Naive thymus-derived CD8-positive, alpha-beta T cell (primary cell): ENCODE results near the gene HYAL1. TPM values are rescaled to one million over a fixed set of nuclear protein-coding genes. Genes with fewer than 3 reads are reported as not detected.
"Not testable (repeated sequence)": the region's sequence is repeated elsewhere in the genome, so short reads cannot be mapped to it uniquely, and the experiment has no call there.

ENCODE experiments used
- ATAC-seq, 2 donors: fragments of 150-1000 bp; cut with Tn5 transposase in 1 of 2; sonication (Bioruptor Pico), chemical (Tn5 transposase) in 1 of 2; 1 replicate in 1 of 2; 2 replicates in 1 of 2; pipeline ENCODE4 v1.10.0; 2021; ENCODE audit warnings: mild to moderate bottlenecking in 2 of 2, moderate library complexity in 2 of 2
- POLR2A ChIA-PET: fragments of 350-600 bp; sonication (Branson Sonifier 250); formaldehyde crosslinking; loops from one replicate; lab custom pipeline; 2021; ENCODE audit warnings: antibody characterized with exemption; lab: Charles Lee
- DNase-seq, 10 donors: peaks; one replicate each; pipeline versions ENCODE4 v3.0.0 to v3.0.0-alpha.2; 2020 to 2022
- H3K27ac Mint-ChIP-seq, 10 donors: one replicate each; pipeline ENCODE4 v1.8.0; 2020 to 2022; ENCODE audit warnings: mild to moderate bottlenecking in 10 of 10, mixed read lengths in 10 of 10, moderate library complexity in 4 of 10, inconsistent platforms in 1 of 10
- H3K27me3 Mint-ChIP-seq, 5 donors: one replicate each; pipeline ENCODE4 v1.8.0; 2021 to 2022; ENCODE audit warnings: mixed read lengths in 5 of 5
- H3K36me3 Mint-ChIP-seq, 3 donors: one replicate each; pipeline ENCODE4 v1.8.0; 2020 to 2022; ENCODE audit warnings: mixed read lengths in 3 of 3, mild to moderate bottlenecking in 2 of 3, inconsistent platforms in 1 of 3
- H3K4me1 Mint-ChIP-seq, 4 donors: one replicate each; pipeline ENCODE4 v1.8.0; 2021 to 2022; ENCODE audit warnings: mixed read lengths in 4 of 4
- H3K4me3 Mint-ChIP-seq, 10 donors: one replicate each; pipeline ENCODE4 v1.8.0; 2020 to 2022; ENCODE audit warnings: mild to moderate bottlenecking in 10 of 10, mixed read lengths in 10 of 10, moderate library complexity in 6 of 10, inconsistent platforms in 1 of 10
- H3K9me3 Mint-ChIP-seq, 9 donors: one replicate each; pipeline ENCODE4 v1.8.0; 2020 to 2022; ENCODE audit warnings: mixed read lengths in 9 of 9, mild to moderate bottlenecking in 3 of 9, inconsistent platforms in 1 of 9, moderate library complexity in 1 of 9
- polyA plus RNA-seq, 3 donors: library from polyadenylated mRNA; unstranded; fragments of 300-500 nt; fragmentation: Illumina TruSeq; gene quantifications; one replicate each; pipeline ENCODE4 v1.2.3, GENCODE V29; 2021
- total RNA-seq, 8 experiments: library from RNA in 2 of 8; stranded (reverse) in 2 of 8; gene quantifications; one replicate each; pipeline ENCODE4 v1.2.3 and lab custom pipeline; 2021 to 2026

HYAL1 gene
- total and polyA plus RNA-seq, 5 experiments from 2014 or later: 0.16 to 0.75 (median 0.47) TPM; not detected in 1

- POLR2A ChIA-PET: interaction anchor here (0.8 to 2.4 kb wide), 4 partner anchors 12 to 49 kb away, joined by 3 to 10 read pairs (median 4); partner anchors contain the start of genes HYAL3 and NAA80
- no peak for DNase-seq
- Mint-ChIP-seq H3K36me3 (no peaks in the 10 kb centered on the region), H3K27ac (no peak overlapping the region), H3K9me3 (no peaks in the 10 kb centered on the region), H3K27me3 (peaks cover 13 to 42% (median 21%) of the 10 kb centered on the region in 5 donors), H3K4me1 (peaks cover 16 to 29% (median 27%) of the 10 kb centered on the region in 4 donors), H3K4me3 (peak overlapping the region; percentile 47 to 78 (median 67))
- ATAC-seq: no peak
Measured at GRCh38 chr3:50275141-50275995, 28.0 kb downstream of the HYAL1 start.

DNA sequence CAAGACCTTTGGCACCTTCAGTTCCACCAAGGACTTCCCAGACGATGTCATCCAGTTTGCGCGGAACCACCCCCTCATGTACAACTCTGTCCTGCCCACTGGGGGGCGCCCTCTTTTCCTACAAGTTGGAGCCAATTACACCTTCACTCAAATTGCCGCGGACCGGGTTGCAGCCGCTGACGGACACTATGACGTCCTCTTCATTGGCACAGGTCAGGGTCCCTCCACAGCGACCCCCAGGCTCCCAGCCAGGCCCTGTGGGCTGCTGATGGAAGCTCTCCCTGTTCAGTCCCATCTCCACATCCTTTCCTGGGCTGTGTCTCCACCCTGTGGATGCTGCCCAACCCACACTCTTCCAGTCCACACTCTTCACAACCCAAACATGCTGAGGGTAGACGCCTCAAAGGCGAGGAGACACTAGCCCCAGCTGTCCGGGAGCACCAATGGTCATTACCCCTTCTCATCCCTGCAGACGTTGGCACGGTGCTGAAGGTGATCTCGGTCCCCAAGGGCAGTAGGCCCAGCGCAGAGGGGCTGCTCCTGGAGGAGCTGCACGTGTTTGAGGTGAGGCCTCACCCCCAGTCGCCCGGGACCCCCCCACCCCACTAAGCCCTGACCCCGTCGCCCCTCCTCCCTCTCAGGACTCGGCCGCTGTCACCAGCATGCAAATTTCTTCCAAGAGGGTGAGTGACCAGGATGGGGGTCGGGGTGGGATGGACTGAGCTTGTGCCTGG, 28.8 kb downstream of the HYAL1 start:
- POLR2A ChIA-PET: interaction anchor here (0.8 to 2.4 kb wide), 3 partner anchors 24 to 50 kb away, joined by 3 to 10 read pairs (median 3); partner anchors contain the start of genes HYAL3 and NAA80
- DNase-seq (peak; percentile 54 to 84 (median 66)), ATAC-seq (peak; percentile 41 to 54)
- no peaks in the 10 kb centered on the region for H3K36me3 Mint-ChIP-seq
- H3K4me1 Mint-ChIP-seq: peaks cover 16 to 29% (median 27%) of the 10 kb centered on the region in 4 donors
- peak overlapping the region in 9 of 10 donors; percentile 24 to 76 (median 66) for H3K4me3 Mint-ChIP-seq
- H3K27me3 Mint-ChIP-seq: peaks cover 13 to 45% (median 21%) of the 10 kb centered on the region in 5 donors
- H3K9me3 Mint-ChIP-seq: no peaks in the 10 kb centered on the region
- peak overlapping the region in 6 of 10 donors; percentile 3 to 72 (median 48) for H3K27ac Mint-ChIP-seq

DNA sequence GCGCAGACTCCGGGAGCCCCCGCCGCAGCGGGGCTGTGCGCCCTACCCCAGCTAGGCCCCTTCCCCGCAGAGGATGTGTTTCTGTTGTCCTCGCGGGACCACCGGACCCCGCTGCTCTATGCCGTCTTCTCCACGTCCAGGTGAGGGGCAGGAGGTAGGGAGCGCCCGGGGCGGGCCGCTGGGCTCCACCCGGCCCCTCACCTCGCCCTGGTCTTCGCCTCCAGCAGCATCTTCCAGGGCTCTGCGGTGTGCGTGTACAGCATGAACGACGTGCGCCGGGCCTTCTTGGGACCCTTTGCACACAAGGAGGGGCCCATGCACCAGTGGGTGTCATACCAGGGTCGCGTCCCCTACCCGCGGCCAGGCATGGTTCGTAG, 29.7 kb downstream of the HYAL1 start:
- Mint-ChIP-seq H3K4me1 (peaks cover 16 to 29% (median 27%) of the 10 kb centered on the region in 4 donors), H3K27me3 (peaks cover 13 to 49% (median 22%) of the 10 kb centered on the region in 5 donors), H3K27ac (peak overlapping the region in 1 of 10 donors; percentile 72), H3K9me3 (no peaks in the 10 kb centered on the region), H3K4me3 (peak overlapping the region in 1 of 10 donors; percentile 76), H3K36me3 (no peaks in the 10 kb centered on the region)
- peak in 1 of 10 donors; percentile 16 for DNase-seq
- POLR2A ChIA-PET: interaction anchor here (2.4 to 2.9 kb wide), 2 partner anchors 25 to 80 kb away, joined by 10 to 12 read pairs; partner anchors contain the start of genes HYAL3 and NAA80
- no peak for ATAC-seq

- peak overlapping the region in 6 of 10 donors; percentile 37 to 79 (median 72) for H3K27ac Mint-ChIP-seq
- no peaks in the 10 kb centered on the region for H3K36me3 Mint-ChIP-seq
- ATAC-seq (peak; percentile 84 to 87), DNase-seq (peak; percentile 65 to 90 (median 82))
- peak overlapping the region in 9 of 10 donors; percentile 52 to 84 (median 72) for H3K4me3 Mint-ChIP-seq
- POLR2A ChIA-PET: interaction anchor here (1.0 to 2.9 kb wide), 4 partner anchors 26 to 80 kb away, joined by 4 to 12 read pairs (median 9); partner anchors contain the start of genes HYAL3 and NAA80
- H3K27me3 Mint-ChIP-seq: peaks cover 13 to 55% (median 25%) of the 10 kb centered on the region in 5 donors
- H3K4me1 Mint-ChIP-seq: peaks cover 16 to 29% (median 27%) of the 10 kb centered on the region in 4 donors
- H3K9me3 Mint-ChIP-seq: no peaks in the 10 kb centered on the region
Measured at GRCh38 chr3:50272911-50273688, 30.3 kb downstream of the HYAL1 start.

DNA sequence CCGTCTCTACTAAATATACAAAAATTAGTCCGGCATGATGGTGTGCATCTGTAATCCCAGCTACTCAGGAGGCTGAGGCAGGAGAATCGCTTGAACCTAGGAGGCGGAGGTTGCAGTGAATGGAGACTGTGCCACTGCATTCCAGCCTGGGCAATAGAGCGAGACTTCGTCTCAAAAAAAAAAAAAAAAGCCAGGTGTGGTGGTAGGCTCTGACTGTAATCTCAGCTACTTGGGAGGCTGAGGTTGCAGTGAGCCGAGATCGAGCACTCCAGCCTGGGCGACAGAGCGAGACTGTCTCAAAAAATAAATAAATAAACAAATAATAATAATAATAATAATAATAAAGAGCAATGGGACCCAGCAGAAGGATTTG, 30.9 kb downstream of the HYAL1 start:
- POLR2A ChIA-PET: interaction anchor here (1.0 to 2.9 kb wide), 4 partner anchors 12 to 79 kb away, joined by 4 to 12 read pairs (median 8); no protein-coding TSS in a partner anchor
- Mint-ChIP-seq H3K27ac (peak overlapping the region in 1 of 10 donors; percentile 57), H3K27me3 (peaks cover 13 to 53% (median 28%) of the 10 kb centered on the region in 5 donors), H3K4me3 (peak overlapping the region in 3 of 10 donors; percentile 74 to 84 (median 74)), H3K4me1 (peaks cover 16 to 29% (median 27%) of the 10 kb centered on the region in 4 donors)
- not testable (repeated sequence) for DNase-seq, ATAC-seq, H3K36me3 Mint-ChIP-seq, H3K9me3 Mint-ChIP-seq

DNA sequence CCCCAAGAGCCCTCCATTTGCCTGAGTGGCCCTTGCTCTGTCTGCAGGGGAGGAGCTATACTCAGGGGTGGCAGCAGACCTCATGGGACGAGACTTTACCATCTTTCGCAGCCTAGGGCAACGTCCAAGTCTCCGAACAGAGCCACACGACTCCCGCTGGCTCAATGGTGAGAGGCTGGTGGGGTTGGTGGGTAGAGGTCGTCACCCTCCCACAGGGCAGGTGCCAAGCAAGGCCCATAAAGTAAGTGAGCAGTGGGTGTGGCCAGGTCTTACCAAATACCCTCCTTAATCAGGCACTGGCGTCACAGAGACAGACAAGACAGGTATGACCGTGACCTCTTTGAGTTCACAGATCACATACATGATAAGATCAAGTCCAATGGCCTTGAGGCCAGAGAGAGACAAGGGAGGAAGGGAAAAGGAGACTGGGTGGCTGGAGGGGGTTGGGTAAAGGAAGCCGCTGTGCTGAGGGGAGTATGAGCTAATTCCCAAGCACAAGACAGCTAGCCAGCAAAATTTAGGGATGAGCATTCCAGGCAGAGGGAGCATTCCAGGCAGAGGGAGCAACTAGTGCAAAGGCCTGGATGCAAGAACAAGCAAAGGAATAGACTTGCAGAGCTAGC, 31.9 kb downstream of the HYAL1 start:
- Mint-ChIP-seq H3K36me3 (no peaks in the 10 kb centered on the region), H3K27me3 (peaks cover 13 to 53% (median 28%) of the 10 kb centered on the region in 5 donors), H3K9me3 (no peaks in the 10 kb centered on the region), H3K27ac (peak overlapping the region in 1 of 10 donors; percentile 27), H3K4me1 (peaks cover 16 to 29% (median 27%) of the 10 kb centered on the region in 4 donors), H3K4me3 (no peak overlapping the region)
- no peak for DNase-seq
- POLR2A ChIA-PET: interaction anchor here (0.6 to 2.9 kb wide), 5 partner anchors 11 to 78 kb away, joined by 3 to 12 read pairs (median 7); no protein-coding TSS in a partner anchor
- ATAC-seq: no peak

DNA sequence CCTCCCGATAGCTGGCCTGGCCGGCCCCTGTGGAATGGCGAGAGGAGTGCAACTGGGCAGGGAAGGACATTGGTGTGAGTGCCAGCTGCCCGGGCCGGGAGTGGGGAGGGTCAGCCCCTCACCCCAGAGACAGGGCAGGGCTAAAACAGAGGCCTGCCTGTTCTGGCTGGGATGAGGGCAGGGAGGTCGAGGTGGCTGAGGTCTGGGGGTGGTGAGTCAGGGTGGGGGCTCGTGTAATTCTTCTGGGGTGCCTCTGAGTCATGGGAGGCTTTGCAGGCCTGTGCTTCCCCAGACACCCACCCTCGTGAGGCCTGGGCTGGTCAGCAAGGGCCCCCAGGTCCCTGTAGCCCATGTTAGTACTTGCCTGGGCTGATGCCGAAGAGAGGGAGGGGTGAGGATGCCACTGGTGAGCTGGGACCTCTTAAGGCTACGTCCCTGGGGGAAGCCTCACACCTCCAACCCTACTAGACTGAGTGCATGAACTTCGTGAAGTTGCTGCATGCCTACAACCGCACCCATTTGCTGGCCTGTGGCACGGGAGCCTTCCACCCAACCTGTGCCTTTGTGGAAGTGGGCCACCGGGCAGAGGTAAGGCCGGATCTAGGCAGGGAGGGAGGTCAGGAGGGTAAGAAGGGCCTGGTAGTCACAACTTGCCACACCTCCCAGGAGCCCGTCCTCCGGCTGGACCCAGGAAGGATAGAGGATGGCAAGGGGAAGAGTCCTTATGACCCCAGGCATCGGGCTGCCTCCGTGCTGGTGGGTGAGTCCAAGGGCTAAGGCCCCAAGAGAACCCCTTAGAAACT, 32.8 kb downstream of the HYAL1 start:
- ATAC-seq: no peak
- H3K27me3 Mint-ChIP-seq: peaks cover 11 to 49% (median 26%) of the 10 kb centered on the region in 5 donors
- no peaks in the 10 kb centered on the region for H3K36me3 Mint-ChIP-seq
- H3K4me3 Mint-ChIP-seq: no peak overlapping the region
- H3K27ac Mint-ChIP-seq: peak overlapping the region in 1 of 10 donors; percentile 73
- no peaks in the 10 kb centered on the region for H3K9me3 Mint-ChIP-seq
- peaks cover 11 to 24% (median 21%) of the 10 kb centered on the region in 4 donors for H3K4me1 Mint-ChIP-seq
- DNase-seq: no peak
- POLR2A ChIA-PET: interaction anchor here (0.6 to 2.3 kb wide), 3 partner anchors 11 to 44 kb away, joined by 3 to 8 read pairs (median 7); no protein-coding TSS in a partner anchor

- H3K4me1 Mint-ChIP-seq: peaks cover 9 to 18% (median 16%) of the 10 kb centered on the region in 4 donors
- peaks cover 9 to 43% (median 23%) of the 10 kb centered on the region in 5 donors for H3K27me3 Mint-ChIP-seq
- H3K27ac Mint-ChIP-seq: no peak overlapping the region
- DNase-seq (no peak), ATAC-seq (no peak)
- H3K9me3 Mint-ChIP-seq: no peaks in the 10 kb centered on the region
- POLR2A ChIA-PET: no interaction called here
- no peaks in the 10 kb centered on the region for H3K36me3 Mint-ChIP-seq
- H3K4me3 Mint-ChIP-seq: no peak overlapping the region
Measured at GRCh38 chr3:50269977-50270413, 33.4 kb downstream of the HYAL1 start.

DNA sequence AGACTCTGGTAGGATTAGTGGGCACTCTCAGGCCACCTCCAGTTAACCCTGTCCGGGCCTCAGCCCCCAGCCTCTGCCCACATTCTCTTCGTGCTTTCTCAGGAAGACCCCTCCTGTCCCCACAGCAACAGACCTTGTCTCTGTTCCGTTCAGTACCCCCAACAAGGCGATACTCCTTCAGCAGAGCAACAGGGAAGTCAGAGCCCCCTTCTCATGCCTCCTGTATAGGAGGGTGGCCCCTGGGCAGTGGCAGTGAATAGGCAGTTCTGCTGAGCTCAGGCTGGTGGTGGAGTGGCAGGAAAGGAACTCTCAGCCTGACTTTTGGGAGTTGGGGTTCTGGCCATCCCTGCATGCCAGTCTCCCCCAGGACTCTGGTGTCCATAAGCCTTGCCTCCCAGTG, 33.9 kb downstream of the HYAL1 start:
- POLR2A ChIA-PET: no interaction called here
- ATAC-seq (no peak), DNase-seq (no peak)
- H3K4me3 Mint-ChIP-seq: no peak overlapping the region
- peaks cover 7 to 14% (median 12%) of the 10 kb centered on the region in 4 donors for H3K4me1 Mint-ChIP-seq
- peak overlapping the region in 1 of 10 donors; percentile 33 for H3K27ac Mint-ChIP-seq
- no peaks in the 10 kb centered on the region for H3K9me3 Mint-ChIP-seq
- peaks cover 7 to 38% (median 20%) of the 10 kb centered on the region in 5 donors for H3K27me3 Mint-ChIP-seq
- H3K36me3 Mint-ChIP-seq: no peaks in the 10 kb centered on the region

DNA sequence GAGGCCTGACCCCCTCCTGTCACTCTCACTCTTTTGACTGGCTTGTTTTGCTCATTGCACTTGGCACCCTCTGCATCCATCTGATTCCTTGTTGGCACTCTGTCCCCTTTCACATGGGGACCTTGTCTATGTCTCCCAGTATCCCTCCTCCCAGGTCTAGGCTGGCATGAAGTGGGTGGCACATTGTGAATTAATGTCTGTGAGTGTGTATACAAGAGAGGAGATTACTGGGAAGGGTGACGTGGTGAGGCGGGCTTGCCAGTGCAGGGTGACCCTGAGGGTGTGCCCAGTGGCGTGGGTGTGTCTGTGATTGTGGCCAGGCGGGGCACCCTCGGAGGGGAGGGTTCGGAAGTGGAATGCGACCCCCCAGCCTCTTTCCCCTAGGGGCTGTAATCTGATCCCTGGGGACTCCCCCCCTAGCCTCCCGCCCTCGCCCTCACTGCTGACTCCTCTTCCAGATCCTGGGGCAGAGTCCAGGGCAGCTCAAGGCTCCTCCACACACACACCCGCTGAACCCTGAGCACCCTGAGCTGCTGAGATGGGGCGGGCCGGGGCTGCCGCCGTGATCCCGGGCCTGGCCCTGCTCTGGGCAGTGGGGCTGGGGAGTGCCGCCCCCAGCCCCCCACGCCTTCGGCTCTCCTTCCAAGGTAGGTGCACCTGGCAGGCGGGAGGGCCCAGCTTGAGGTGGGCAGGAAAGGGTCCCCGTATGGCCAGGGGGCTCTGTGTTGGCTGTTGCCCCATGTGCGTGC, 34.5 kb downstream of the HYAL1 start, which contains the start of gene SEMA3B:
Gene SEMA3B (plus strand): TSS at position 445 of the 749 bp plus-strand sequence. CDS start 94 bp downstream, at position 539.
- peaks cover 2 to 8% (median 7%) of the 10 kb centered on the region in 4 donors for H3K4me1 Mint-ChIP-seq
- POLR2A ChIA-PET: no interaction called here
- no peak within 1 kb of the TSS for H3K4me3 Mint-ChIP-seq
- H3K27me3 Mint-ChIP-seq: peaks cover 3 to 32% (median 15%) of the 10 kb centered on the region in 5 donors
- no peaks in the 10 kb centered on the region for H3K9me3 Mint-ChIP-seq
- DNase-seq (no peak), ATAC-seq (no peak)
- H3K36me3 Mint-ChIP-seq: no peaks in the 10 kb centered on the region
- H3K27ac Mint-ChIP-seq: peak within 1 kb of the TSS in 2 of 10 donors; percentile 33 to 50
